DMS79 treated with DMSO at 0.1 percent for 48 hours (cell line): ENCODE measurements around the gene CUX1.
A peak's percentile ranks its signal among the peaks of the same experiment; 100 is the strongest.

Experiments
- DNase-seq: peaks from one replicate; lab custom pipeline; 2025; lab: John Stamatoyannopoulos, UW

CUX1 gene

DNA sequence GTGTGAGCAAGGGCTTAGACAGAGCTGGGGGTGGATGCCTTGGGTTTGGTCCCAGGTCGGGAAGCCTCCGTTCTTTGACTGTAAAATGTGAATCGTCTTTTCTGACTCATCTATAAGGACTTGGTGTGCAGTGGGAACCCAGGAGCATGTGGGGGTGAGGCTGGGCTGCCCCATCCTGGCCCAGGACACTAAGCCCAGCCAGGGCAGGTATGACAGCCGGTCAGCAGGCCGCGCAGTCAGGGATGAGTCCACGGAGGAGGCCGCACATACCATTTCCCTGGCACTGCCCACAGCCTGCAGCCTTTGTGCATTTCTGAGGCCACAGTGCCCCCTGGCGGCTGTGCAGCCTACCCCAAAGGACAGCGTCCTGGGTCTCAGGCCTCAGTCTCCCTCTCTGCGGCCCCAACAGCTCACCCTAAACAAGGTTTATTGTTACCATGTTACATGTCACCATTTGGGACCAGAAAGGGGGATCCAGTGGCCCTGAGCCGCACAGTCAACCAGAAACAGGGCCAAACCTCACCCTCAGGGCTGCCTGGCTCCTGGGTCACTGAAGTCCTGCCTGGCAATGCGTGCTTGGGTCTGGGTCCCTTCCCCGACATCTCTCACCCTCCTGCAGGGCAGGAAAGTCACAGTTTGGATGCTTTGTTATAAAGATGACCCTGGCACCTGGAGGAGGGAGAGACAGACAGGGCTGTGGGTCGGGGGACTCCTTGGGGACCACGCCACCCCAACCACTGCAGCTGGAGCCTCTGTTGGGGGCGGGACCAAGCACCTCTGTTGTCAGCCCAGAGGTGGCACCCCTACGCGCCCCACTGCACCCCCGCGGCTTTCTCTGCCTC is 454.9 kb downstream of the CUX1 start:
- DNase-seq = peak; percentile 27

DNA sequence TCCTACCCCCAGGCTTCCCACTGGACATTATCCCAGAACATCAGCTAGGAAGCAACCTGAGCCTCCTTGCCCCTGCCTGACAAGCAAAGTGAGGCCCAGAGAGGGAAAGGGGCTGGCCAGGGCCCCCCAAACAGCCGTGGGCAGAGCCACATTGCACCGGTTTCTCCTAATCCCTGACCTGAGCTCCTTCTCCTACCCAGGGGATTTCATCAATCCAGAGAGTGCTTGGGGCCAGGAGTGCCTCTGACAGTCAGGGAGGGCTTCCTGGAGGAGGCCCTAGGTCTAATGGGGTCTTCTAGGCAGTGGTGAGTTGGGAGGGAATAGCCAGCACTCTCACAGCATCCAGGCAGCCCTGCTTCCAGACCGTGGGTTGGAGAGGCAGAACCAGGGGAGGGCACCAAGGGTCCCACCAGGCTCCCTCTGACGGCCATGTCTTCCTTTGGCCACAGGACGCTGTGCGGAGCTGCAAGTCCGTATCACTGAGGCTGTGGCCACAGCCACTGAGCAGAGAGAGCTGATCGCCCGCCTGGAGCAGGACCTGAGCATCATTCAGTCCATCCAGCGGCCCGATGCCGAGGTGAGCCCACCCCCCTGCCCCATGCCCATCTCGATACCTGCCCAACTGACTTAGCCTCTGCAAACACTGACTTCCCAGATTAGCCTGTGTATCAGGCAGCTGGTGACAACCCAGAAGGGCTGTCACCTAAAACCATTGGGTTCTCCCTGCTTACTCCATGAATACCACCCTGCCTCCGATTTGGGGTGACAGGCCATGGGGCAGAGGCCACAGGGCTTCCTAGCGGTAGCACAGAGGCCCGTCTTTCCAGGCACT is 455.7 kb downstream of the CUX1 start:
- DNase-seq = no peak

DNA sequence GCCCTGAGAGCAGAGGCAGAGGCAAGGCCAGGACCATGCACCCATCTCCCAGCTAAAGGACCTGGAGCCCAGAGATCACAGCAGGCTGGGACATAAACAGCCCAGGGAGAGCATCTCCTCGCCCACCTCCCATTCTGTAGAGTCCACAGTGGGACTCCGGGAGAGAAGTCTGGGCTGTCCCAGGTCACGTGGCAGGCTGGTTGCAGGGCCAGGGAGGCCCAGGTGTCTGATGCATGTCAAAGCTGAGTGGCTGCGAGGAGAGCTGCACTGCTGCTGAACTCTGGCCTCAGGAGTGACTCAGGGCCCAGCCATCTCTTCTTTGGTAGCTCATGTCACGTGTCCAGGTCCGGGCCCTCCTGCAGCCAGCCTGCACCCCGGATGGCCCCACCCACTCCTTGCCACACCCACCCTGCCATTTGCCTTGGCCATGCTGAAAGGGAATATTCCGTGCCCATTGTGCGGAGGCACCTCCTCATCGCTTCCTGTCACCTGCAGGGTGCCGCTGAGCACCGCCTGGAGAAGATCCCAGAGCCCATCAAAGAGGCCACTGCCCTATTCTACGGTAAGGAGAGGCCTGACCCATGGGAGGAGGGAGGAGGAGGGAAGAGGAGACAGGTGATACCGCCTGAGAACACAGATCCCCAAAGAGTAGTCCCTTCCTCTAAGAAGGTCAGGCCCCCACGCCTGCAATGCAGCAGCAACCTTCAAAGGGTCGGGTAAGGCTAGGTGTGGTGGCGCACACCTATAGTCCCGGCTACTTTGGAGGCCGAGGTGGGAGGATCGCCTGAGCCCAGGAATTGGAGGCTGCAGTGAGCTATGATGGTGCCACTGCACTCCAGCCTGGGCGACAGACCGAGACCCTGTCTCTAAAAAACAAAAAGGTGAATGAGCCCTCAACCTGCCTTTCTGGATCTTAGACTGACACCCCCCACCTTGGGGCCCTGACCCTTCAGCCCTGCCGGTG is 456.6 kb downstream of the CUX1 start:
- no peak for DNase-seq

DNA sequence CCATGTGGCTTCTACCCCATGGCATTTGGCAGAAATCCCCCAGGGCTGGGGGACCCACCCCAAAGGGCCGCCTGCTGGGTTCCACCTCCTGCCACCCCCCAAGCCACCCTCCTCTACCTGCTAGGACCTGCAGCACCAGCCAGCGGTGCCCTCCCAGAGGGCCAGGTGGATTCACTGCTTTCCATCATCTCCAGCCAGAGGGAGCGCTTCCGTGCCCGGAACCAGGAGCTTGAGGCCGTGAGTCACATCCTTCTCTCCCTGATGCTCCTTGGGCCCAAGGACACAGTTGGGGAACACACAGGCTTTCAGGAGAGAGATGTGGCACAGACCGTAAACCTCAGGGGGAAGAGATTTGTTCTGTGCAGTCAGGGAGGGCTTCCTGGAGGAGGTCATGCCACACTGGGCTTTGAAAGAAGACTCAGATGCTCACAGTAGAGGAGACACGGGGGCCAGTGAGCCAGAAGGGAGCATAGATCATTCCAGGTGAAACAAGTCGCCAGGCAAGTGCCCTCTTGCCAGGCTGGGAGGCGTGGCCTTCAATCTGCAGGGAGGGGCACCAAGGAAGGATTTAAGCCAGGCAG is 457.8 kb downstream of the CUX1 start:
- no peak for DNase-seq

DNA sequence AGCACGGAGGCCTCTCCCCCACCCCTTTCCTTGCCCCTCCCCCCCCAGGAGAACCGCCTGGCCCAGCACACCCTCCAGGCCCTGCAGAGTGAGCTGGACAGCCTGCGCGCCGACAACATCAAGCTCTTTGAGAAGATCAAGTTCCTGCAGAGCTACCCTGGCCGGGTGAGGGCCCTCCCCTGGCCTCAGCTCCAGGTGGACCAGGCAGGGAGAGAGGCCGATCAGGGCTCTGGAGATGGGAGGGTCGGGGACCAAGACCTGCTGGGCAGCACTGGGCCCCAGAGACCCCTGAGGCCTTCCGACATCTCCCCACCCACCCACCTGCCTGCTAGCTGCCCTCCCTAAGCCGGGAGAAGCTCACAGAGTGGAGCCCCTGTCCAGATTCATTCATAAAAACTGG is 460.5 kb downstream of the CUX1 start:
- DNase-seq = no peak

DNA sequence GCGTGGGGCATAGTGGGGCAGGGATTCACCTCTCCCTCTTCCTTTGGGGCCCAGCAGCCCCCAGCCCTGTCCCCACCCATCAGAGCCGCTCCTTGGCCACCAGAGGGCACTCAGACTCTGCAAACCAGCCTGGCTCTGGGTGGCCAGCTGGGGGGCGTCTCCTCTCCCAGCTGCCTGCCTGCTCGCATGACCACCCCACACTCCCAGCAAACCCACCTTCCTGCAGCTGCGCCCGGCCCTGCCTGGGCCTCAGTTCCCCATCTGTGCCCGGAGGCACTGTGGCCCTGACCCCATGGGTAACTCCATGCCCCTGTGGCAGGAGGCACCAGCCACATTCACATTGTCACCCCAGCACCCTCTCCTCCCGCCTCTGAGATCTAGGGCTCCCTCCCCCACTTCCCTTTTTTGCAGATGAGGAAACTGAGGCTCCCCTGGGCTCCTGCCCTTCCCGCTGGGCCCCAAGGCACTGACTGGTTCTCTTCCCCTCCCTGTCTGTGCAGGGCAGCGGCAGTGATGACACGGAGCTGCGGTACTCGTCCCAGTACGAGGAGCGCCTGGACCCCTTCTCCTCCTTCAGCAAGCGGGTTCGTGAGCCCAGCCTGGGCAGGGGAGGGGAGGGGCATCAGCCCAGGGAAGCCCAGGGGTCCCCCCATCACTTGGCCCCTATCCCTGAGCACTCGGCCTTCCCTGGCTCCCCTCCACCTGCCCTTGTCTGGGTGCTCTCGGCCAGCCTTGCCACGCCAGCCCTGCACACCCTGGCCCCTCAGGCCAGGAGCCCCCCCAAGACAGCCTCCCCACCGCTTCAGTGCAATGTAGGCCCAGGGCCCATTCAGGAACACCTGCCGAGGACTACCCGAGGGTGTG is 462.3 kb downstream of the CUX1 start:
- peak; percentile 36 for DNase-seq

DNA sequence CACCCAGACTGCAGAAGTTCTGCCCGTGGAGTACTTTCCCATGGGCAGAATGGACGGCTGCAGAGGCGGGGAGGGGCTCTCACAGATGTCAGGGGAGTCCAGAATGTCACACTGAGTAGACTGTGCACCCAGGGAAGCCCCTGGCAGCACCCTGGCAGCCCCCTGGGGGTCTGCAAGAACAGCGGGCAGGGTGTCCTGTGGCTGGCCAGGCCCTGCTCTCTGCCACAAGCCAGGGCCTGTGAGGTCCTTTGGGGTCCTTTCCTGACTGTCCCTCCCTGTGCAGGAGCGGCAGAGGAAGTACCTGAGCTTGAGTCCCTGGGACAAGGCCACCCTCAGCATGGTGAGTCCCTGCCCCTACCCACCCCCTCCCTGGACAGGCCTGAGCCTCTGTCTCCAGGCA is 463.1 kb downstream of the CUX1 start:
- no peak for DNase-seq

DNA sequence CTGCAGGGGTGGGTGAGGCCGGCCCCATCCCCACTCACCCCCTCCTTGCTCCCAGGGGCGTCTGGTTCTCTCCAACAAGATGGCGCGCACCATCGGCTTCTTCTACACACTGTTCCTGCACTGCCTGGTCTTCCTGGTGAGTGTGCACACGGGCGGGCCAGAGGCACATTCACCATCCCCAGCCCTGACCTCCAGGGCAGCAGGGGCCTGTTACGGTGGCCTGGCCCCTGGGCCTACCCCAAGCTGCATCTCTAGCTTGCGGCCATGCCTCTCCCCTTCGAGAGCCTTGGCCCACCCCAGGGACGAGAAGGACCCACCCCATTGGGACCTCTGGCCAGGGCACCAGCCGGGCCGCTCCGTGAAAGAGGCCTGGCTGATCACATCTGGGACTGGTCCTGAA is 464.4 kb downstream of the CUX1 start:
- DNase-seq = no peak

DNA sequence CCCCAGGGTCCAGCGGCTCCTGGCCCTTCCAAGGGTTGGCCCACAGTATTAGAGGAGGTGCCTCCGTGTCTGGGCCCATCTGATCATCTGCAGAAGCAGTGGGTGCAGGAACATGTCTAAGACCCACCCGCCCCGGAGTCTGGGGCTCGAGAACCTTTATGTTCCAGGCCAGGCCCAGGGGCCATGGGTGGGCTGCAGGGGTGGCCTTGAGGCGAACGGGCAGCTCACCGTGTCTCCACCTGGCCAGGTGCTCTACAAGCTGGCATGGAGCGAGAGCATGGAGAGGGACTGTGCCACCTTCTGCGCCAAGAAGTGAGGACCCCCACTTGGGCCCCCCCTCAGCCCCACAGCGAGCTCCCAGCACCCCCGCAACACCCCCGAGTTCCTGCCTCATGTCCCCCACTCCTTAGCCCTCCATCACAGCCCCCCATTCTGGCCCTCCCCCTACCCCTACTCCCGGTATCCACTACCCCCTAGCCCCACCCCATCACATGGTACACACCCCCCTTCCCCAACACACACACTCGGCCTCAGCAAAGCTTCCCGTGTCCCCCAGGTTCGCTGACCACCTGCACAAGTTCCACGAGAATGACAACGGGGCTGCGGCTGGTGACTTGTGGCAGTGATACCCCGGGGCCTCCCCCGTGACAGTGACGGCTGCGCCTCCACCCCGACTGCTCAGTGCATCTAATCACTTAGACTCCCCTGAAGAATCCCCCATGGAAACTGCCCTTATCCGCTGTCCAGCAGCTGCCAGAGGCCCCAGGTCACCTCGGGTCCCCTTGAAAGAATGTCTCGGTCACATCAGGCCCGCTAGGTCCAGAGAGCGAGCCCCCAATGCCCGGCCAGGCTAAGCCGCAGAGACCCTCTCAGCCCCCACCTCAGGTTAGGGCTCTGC is 465.3 kb downstream of the CUX1 start:
- no peak for DNase-seq

DNA sequence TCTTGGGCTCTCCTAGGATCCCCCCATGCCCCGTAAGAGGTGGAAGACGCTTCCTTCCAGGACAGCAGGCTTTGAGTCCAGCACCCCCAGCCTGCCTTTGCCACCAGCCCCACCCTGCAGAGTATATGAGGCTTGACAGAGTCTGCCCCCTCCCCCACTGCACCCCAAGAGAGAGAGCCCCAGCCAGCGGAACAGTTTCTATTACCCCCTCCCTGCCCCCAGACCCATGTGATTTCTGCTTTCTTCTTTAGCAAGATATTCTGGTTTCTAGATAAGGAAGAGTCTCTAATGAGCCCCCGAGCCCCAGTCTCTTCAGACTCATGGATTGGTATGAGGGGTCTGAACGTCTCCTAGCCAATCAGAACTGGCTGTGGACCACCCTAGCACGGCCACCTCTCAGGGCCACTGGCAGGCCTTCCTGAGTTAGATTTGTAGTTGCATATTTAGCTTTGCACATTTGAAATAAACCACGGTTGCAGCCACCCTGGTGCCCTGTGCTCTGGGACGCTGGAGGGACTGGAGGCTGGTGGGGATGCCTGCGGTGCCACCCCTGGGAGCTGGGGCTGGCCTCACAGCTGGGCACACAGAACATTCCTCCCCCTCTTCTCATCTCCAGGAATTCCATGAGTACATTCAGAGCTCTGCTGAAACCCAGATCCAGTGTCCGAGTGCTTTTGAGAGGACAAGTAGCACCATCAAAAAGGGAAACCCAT is 466.2 kb downstream of the CUX1 start:
- no peak for DNase-seq

DNA sequence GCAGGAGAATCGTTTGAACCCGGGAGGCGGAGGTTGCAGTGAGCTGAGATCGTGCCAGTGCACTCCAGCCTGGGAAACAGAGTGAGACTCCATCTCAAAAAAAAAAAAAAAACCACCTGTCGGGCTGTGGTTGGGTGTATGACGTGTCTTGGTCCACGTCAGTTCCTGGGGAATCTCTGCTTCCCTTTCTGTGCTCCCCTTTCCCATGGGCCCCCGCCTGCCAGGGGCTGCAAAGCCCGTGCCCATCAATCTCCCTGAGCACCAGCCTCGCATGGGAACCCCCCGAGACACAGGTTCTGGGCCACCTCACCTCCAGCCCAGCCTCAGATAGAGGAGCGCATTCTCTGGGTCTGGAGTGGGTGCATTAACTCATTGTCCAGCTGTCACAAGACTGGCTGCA is 467.0 kb downstream of the CUX1 start:
- no peak for DNase-seq

DNA sequence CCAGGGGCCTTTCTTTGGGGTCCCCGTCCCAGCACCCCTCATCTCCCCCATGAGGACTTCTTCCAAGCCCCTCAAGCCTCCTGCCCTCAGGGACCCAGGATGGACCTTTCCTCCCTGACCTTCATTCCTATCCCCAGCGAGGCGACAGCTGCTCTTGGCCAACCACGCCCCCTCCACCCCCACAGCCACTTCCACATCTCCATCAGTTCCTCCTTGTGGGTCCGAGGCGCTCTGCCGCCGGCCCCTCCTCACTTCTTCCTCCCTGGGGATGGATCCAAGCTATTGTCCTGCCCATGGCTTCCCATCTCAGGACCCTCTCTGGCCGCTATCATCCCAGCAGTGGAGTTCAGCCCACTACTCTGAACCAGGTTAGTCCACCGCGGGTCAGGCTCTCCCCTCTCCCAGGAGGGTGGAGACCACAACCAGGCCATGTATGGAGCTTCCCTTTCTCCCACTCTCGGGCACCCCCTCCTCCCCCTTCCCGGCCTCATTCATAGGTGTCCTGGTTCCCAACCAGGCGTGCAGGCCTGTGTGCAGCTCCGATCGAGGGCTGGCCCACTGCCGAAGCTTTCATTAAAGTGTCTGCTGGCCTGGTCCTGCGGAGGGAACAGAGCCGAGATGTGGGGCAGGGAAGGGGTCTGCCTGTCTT is 467.6 kb downstream of the CUX1 start:
- no peak for DNase-seq

DNA sequence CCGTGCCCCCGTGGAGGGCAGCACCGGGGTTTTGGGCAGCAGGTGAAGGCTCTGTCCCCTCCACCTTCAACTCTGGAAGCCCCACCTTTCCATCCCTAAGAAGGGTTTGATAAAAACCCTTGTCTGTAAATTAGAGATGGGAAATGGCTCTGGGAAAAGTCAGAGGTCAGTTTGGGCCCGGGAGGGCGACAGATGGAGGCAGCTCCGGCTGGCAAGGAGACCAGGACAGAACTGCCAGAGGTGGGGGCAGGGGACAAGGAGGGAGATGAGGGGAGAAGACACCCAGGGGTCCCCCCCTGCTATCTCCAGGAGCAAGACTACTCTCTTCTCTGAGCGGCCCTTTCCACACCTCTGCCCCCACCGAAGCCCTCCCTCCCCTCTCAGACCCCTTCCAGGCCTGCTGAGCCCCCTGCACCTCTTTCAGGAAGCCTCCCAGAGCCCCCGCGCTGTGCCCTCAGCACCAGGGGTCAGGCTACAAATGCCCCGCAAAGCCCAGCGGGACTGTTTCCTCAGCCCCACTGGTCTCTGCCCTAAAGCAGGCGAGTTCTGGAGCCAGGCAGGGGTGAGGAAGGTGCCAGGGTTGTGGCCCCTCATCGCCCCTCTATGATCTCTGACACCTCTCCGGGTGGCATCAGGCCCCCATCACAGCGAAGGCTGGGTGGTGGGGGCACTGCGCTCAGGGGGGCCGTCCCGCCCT is 468.3 kb downstream of the CUX1 start:
- DNase-seq = no peak

DNA sequence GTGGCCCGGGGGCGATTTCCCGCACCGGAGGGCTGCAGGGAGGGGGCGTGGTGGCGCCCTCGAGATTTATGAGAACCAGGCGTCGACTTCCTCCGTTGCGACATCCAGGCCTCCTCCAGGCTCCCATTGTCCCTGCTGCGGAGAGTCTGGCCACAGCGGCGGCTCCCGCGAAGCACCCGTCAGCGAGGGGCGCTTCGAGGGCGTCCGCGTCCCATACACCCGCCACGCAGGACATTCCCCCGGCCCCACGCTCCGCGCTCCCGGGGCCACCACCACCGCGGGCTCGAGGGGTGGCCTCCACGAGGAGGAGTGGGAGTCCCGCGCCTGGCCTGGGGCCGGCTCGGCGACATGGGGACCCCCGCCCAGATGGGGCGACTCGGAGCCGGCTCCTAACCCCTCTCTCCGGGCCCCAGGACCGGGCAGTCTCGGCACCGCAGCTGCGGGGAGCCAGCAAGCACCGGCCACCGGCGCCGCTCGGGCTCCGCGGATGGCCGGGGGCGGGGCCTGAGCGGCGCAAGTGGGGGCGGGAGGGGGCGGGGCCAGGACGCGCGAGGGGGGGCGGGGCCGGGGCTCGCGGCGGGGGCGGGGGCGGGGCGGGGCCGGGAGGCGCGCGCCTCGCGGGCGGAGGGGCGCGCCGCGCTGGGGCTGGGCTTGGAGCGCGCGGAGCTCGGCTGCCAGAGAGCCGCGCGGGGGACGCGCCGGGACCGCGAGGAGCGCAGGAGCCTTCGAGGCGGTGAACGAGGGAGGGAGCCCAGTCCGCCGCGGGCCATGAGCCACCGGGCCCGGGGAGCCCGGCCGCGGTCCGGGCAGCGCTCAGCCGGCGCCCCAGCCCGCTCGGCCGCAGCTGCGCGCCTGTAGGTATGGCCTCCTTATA is 469.0 kb downstream of the CUX1 start, which contains the start of gene SH2B2:
Gene SH2B2, plus strand, starts transcription at position 632 of the 874 bp plus-strand sequence. CDS start 13,683 bp downstream, outside the sequence.
- peak; percentile 25 for DNase-seq

DNA sequence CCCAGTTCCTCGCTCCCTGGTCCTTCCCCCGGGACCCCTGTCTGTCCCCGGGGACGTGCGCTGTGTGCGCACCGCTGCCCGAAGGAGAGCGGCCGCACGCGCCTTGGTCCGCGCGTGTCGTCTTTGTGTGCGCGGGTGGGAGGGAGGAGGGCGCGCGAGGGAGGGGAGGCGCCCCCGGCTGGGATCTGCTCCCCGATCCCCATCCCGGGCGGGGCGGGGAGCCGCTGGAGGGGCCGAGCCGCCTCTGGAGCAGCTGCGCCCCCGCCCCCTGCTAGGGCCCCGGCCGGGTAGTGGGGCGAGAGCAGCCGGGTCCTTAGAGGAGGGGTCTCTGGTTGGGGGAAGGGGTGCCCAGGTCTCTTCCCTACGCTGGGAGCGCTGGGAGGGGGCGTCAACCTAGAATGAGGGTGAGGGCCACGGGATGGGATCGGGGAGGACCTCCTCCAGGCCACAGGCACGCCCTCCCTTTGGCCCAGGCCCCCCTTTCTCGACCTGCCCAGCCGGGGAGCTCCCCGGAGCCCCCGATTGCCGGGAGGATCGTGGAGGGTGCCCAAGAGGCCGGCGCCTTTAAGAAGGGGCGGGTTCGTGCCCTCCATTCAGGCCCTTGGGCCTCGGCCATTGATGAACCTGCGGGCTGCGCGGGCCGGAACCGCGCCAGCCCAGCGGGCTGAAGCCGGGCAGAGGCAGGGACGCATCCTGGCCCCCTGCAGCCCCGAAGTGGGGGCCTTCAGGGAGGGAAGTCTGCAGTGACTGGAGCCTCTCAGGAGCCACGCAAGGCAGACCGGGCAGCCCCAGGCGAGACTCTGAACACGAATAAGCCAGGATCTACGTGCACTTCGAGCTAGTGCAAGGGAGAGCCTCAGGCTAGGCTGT is 469.9 kb downstream of the CUX1 start:
- peak; percentile 19 for DNase-seq

DNA sequence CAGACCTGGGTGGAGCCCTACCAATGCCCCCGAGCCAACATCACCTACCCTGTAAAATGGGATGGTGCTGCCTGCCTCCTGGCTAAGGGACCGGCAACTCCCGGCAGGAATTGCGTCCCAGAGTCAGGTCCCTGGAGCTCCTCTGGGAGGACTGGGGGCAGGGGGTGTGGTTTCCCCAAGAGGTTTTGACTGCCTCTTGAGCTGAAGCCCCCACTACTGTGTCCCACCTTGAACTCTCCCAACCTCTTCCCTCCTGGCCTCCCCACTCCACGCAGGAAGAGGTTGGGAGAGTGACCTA is 470.5 kb downstream of the CUX1 start:
- DNase-seq = no peak
